ENCODE data around the gene DNAJA4.

DNAJA4 gene

GRCh38 chr15:78317145-78317836 is 52.9 kb downstream of the DNAJA4 start:
- FAIRE-seq, result no peak

- no peak for FAIRE-seq
Measured at GRCh38 chr15:78319588-78319987, 55.2 kb downstream of the DNAJA4 start.

- FAIRE-seq, result no peak
Measured at GRCh38 chr15:78320183-78320582, 55.8 kb downstream of the DNAJA4 start.

DNA sequence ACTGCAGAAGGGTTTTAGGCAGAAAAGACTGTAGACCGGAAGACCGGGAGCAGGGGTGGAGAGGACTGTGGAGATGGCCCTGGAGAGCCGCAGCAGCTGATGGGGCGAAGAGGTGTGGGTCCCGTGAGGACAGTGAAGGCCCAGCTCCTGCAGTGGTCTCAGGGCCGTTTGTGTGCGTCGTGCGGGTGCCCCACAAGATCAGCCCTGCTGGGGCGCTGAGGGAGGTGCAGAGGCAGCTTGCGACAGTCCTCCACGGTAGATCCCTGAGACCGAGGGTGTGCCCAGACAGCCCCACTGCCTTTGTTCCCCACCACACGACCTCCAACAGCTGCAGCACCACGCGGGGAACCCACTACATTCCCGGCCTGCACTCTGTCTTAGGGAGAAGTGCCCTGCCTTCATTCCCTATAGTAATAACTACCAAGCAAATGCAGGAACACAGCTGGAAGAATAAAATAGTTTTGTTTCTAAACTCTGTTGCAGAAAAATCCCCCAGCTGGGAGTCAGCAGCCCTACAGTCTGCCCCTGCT is 56.7 kb downstream of the DNAJA4 start:
- no peak for FAIRE-seq

DNA sequence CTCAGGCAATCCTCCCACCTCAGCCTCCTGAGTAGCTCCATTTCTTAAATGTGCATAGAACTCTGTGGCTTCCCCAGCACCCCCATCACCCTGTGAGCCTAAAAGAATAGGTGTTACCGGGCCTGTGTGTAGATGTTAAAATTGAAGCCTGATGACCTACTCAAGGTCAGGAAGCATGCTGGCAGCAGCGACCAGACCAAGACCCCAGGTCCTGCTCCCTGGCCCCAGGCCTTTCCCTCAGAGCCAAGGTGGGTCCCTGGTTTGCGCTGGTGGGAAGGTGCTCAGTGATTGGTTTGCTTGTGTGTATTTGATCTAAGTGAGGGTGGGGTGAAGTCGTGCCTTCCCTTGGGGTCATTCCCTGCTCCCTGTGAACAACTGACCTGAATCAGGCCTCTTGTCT is 57.4 kb downstream of the DNAJA4 start:
- no peak for FAIRE-seq

GRCh38 chr15:78322243-78322642 is 57.9 kb downstream of the DNAJA4 start:
- no peak for FAIRE-seq

GRCh38 chr15:78322724-78323521 is 58.6 kb downstream of the DNAJA4 start:
- no peak for FAIRE-seq

- FAIRE-seq, result no peak
Measured at GRCh38 chr15:78323693-78324092, 59.3 kb downstream of the DNAJA4 start.

- FAIRE-seq, result no peak
Measured at GRCh38 chr15:78324144-78324543, 59.8 kb downstream of the DNAJA4 start.

- FAIRE-seq, result no peak
Measured at GRCh38 chr15:78325092-78325843, 60.9 kb downstream of the DNAJA4 start.

DNA sequence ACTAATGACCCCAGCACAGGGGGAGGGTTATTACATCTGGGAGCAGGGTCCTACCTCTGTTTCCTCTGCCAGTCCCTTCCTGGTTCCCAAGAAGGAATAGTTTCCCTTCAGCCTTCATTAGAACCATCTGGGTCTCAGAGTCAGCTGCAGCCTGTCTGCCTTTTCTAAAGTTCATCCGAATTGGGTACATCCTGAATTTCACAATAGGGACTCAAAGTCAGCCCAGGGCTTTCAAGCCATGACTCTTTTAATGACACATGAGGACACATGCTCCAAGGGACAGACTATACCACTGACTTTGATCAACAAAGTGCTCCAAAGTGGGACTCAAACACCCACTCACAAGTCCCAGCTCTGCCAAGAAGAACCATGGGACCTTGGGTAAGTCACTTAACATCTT is 63.1 kb downstream of the DNAJA4 start:
- FAIRE-seq, result no peak

GRCh38 chr15:78329625-78330024 is 65.3 kb downstream of the DNAJA4 start:
- FAIRE-seq, result no peak

All from A204.1 (cell line).